Endothelial cell of umbilical vein (primary cell): Measurements from ENCODE around the gene SMARCA2. TPM values are rescaled to one million over a fixed set of nuclear protein-coding genes. Genes with fewer than 3 reads are reported as not detected.

Source experiments
- BruUV-seq: library from RNA; stranded (reverse); fragments of 400-500 nt; replicated peaks from 2 replicates; lab custom pipeline; 2021; lab: Mats Ljungman, UMichigan
- CTCF ChIA-PET: fragments of 300-600, 350-600 bp; sonication (Branson Sonifier 250); formaldehyde crosslinking; loops from one replicate; lab custom pipeline; 2021; ENCODE audit warnings: antibody characterized with exemption, inconsistent platforms; lab: Charles Lee
- POLR2A ChIA-PET: fragments of 300-600, 350-600 bp; sonication (Branson Sonifier 250); formaldehyde crosslinking; loops from one replicate; lab custom pipeline; 2021; ENCODE audit warnings: antibody characterized with exemption, inconsistent platforms; lab: Charles Lee
- DNase-seq: peaks from one replicate; pipeline ENCODE4 v3.0.0-alpha.2; 2011; ENCODE audit warnings: low read depth, low spot score
- FAIRE-seq: peaks from 2 replicates; lab custom pipeline; 2011; peaks lifted over from hg19 to GRCh38; lab: Jason Lieb, UNC
- H2AFZ ChIP-seq: 2 replicates; pipeline ENCODE4 v1.6.0; 2012; ENCODE audit warnings: low read depth, low read length, control low read depth, inconsistent platforms
- H3K27ac ChIP-seq: 2 replicates; pipeline ENCODE4 v1.5.1; 2011; ENCODE audit warnings: low read depth, mild to moderate bottlenecking, control low read depth, low read length, moderate library complexity; ENCODE audit not compliant: insufficient read depth
- H3K27me3 ChIP-seq, 2 experiments: 2 replicates each; pipeline versions ENCODE4 v1.6.0 to v1.6.1; 2011; ENCODE audit warnings: low read length in 2 of 2, mixed read lengths in 1 of 2; ENCODE audit not compliant: control insufficient read depth in 2 of 2, insufficient read depth in 2 of 2
- H3K36me3 ChIP-seq, 2 experiments: 2 replicates in 1 of 2; 3 replicates in 1 of 2; pipeline ENCODE4 v1.5.1; 2011; ENCODE audit warnings: low read length in 2 of 2, mild to moderate bottlenecking in 1 of 2, moderate library complexity in 1 of 2; ENCODE audit not compliant: control insufficient read depth in 2 of 2, insufficient read depth in 2 of 2; ENCODE audit errors: extremely low read depth in 1 of 2
- H3K4me1 ChIP-seq: 3 replicates; pipeline ENCODE4 v1.5.1; 2011; ENCODE audit warnings: mild to moderate bottlenecking, low read length; ENCODE audit not compliant: control insufficient read depth, insufficient read depth; ENCODE audit errors: extremely low read depth
- H3K4me2 ChIP-seq: 2 replicates; pipeline ENCODE4 v1.6.1; 2011; ENCODE audit warnings: low read length, control low read depth, mixed read lengths; ENCODE audit not compliant: insufficient read depth
- H3K4me3 ChIP-seq, 3 experiments: fragments of 200-600 bp in 1 of 3; sonication (generic), shearing (Covaris generic) in 1 of 3; replicated peaks in 1 of 3; 2 replicates each; pipeline ENCODE4 v1.5.1; 2011 to 2016; ENCODE audit warnings: control low read depth in 3 of 3, low read length in 3 of 3, mild to moderate bottlenecking in 2 of 3, inconsistent platforms in 1 of 3, low read depth in 1 of 3, moderate library complexity in 1 of 3; ENCODE audit not compliant: insufficient read depth in 1 of 3
- H3K79me2 ChIP-seq: 2 replicates; pipeline ENCODE4 v1.6.0; 2012; ENCODE audit warnings: low read length, inconsistent platforms; ENCODE audit not compliant: control insufficient read depth, insufficient read depth
- H3K9ac ChIP-seq: replicated peaks from 2 replicates; pipeline ENCODE3; 2011; ENCODE audit warnings: low read length, control low read depth; ENCODE audit not compliant: insufficient read depth; ENCODE audit errors: extremely low read depth
- H3K9me1 ChIP-seq: replicated peaks from 3 replicates; pipeline ENCODE4 v1.6.0; 2011; ENCODE audit warnings: mild to moderate bottlenecking, low read length; ENCODE audit not compliant: control insufficient read depth, insufficient read depth; ENCODE audit errors: extremely low read depth
- H3K9me3 ChIP-seq: replicated peaks from 2 replicates; pipeline ENCODE4 v1.5.1; 2012; ENCODE audit warnings: low read length, inconsistent platforms; ENCODE audit not compliant: control insufficient read depth, insufficient read depth
- H4K20me1 ChIP-seq: replicated peaks from 2 replicates; pipeline ENCODE3; 2011; ENCODE audit warnings: mild to moderate bottlenecking, low read length; ENCODE audit not compliant: control insufficient read depth, insufficient read depth; ENCODE audit errors: extremely low read depth
- CTCF ChIP-seq, 2 donors: IDR thresholded peaks; 1 replicate in 1 of 2; 2 replicates in 1 of 2; pipeline ENCODE4 v1.5.1; 2011; ENCODE audit warnings: low read length in 2 of 2, mild to moderate bottlenecking in 2 of 2, moderate library complexity in 2 of 2, control low read depth in 1 of 2, inconsistent platforms in 1 of 2, low read depth in 1 of 2; ENCODE audit not compliant: insufficient read depth in 1 of 2; ENCODE audit errors: extremely low read depth in 1 of 2
- EZH2 ChIP-seq: IDR thresholded peaks from 2 replicates; pipeline ENCODE4 v1.6.1; 2012; ENCODE audit warnings: borderline replicate concordance, low read depth, mild to moderate bottlenecking, moderate library complexity, low read length, inconsistent platforms; ENCODE audit not compliant: severe bottlenecking
- FOS ChIP-seq: IDR thresholded peaks from 2 replicates; pipeline ENCODE4 v1.6.1; 2011; ENCODE audit warnings: mild to moderate bottlenecking, low read length, moderate library complexity, borderline replicate concordance; ENCODE audit not compliant: insufficient read depth
- GATA2 ChIP-seq: IDR thresholded peaks from 2 replicates; pipeline ENCODE4 v1.7.0; 2011; ENCODE audit warnings: low read depth, mild to moderate bottlenecking, moderate library complexity, mixed read lengths, low read length; ENCODE audit not compliant: insufficient read length, insufficient read depth
- JUN ChIP-seq: IDR thresholded peaks from 2 replicates; pipeline ENCODE4 v1.6.1; 2011; ENCODE audit warnings: borderline replicate concordance, low read depth; ENCODE audit not compliant: insufficient read length, insufficient read depth
- MAX ChIP-seq: IDR thresholded peaks from 2 replicates; pipeline ENCODE4 v1.6.1; 2011; ENCODE audit not compliant: insufficient read depth, insufficient read length
- MYC ChIP-seq: IDR thresholded peaks from one replicate; pipeline ENCODE4 v1.6.1; 2011; ENCODE audit warnings: mild to moderate bottlenecking, low read depth, low read length
- POLR2A ChIP-seq: IDR thresholded peaks from 2 replicates; pipeline ENCODE4 v1.6.1; 2012; ENCODE audit warnings: low read depth, mild to moderate bottlenecking, control low read depth, low read length
- POLR2AphosphoS5 ChIP-seq: IDR thresholded peaks from 2 replicates; pipeline ENCODE4 v1.6.1; 2012; ENCODE audit warnings: low read depth, mild to moderate bottlenecking, control low read depth, low read length, moderate library complexity; ENCODE audit not compliant: insufficient read depth
- dilution Hi-C: fragments of 300-500 bp; cut with MboI; formaldehyde crosslinking; loops from one replicate; pipeline ENCODE4 v1.15.0; 2019; ENCODE audit warnings: low sequenced_read_pairs; ENCODE audit not compliant: extremely low pct_ligation_motif_present
- intact Hi-C: fragments of 100-400 bp; cut with micrococcal nuclease; formaldehyde crosslinking; loops from one replicate; pipeline ENCODE4 v1.10.0; 2022
- polyA plus RNA-seq, 4 experiments: library from polyadenylated mRNA; depleted of rRNA in 3 of 4; stranded (reverse) in 3 of 4; unstranded in 1 of 4; fragments of >200 nt; gene quantifications; 2 replicates each; pipeline versions ENCODE4 v1.2.1 to v1.2.3, GENCODE V29; 2011 to 2012; ENCODE audit warnings: missing spikeins in 1 of 4
- total RNA-seq: library from RNA; stranded (reverse); gene quantifications from 2 replicates; pipeline ENCODE4 v1.2.3, GENCODE V29; 2021

Gene SMARCA2
- total and polyA plus RNA-seq, 2 donors (not counting 3 experiments of a cell fraction or from before 2014, with no cell fraction given): 54.5 to 79.9 TPM

- H4K20me1 ChIP-seq: no peaks in the 10 kb centered on the region
- H2AFZ ChIP-seq: no peak overlapping the region
- ChIA-PET CTCF (no interaction called here), POLR2A (no interaction called here)
- dilution Hi-C loops (no loop called here), intact Hi-C loops (no loop called here)
- H3K27ac ChIP-seq: no peak overlapping the region
- H3K4me1 ChIP-seq: peaks cover 16% of the 10 kb centered on the region
- H3K9me3 ChIP-seq: no peaks in the 10 kb centered on the region
- TF ChIP-seq POLR2A: no peak
- no peak for TF ChIP-seq POLR2AphosphoS5
- TF ChIP-seq CTCF (IDR thresholded peaks at IDR 0.05; ENCODE audit: extremely low read depth in 1 of 2, insufficient read depth in 1 of 2, low read depth in 1 of 2, low read length in 2 of 2): no peak
- no peak for TF ChIP-seq FOS
- TF ChIP-seq MAX: no peak
- TF ChIP-seq GATA2: no peak
- TF ChIP-seq JUN: no peak
- no peak for TF ChIP-seq MYC
- TF ChIP-seq EZH2: no peak
- no peak overlapping the region for H3K4me3 ChIP-seq
- FAIRE-seq (no peak), DNase-seq (no peak)
- no peaks in the 10 kb centered on the region for H3K27me3 ChIP-seq
- no peak overlapping the region for H3K9ac ChIP-seq
- no peak overlapping the region for H3K4me2 ChIP-seq
- H3K79me2 ChIP-seq: peaks cover 19% of the 10 kb centered on the region
- H3K9me1 ChIP-seq: no peaks in the 10 kb centered on the region
- BruUV-seq: no TSS peak
- H3K36me3 ChIP-seq: peaks cover 3 to 8% of the 10 kb centered on the region in 2 experiments
Observed at GRCh38 chr9:2032234-2032633, 17.1 kb downstream of the SMARCA2 start.
